B cell (primary cell): ENCODE results near the gene GPR162. TPM values are rescaled to one million over a fixed set of nuclear protein-coding genes. Genes with fewer than 3 reads are reported as not detected.
"Not testable (repeated sequence)": the region's sequence is repeated elsewhere in the genome, so short reads cannot be mapped to it uniquely, and the experiment has no call there.

Experiments
- ATAC-seq: fragments of 200-7000 bp; cut with Tn5 transposase; one replicate; pipeline ENCODE4 v1.10.0; 2021; ENCODE audit warnings: low read depth, mild to moderate bottlenecking, moderate number of reproducible peaks, moderate library complexity
- CTCF ChIA-PET: fragments of 350-600 bp; sonication (Branson Sonifier 250); formaldehyde crosslinking; loops from one replicate; lab custom pipeline; 2021; ENCODE audit warnings: antibody characterized with exemption, inconsistent platforms; lab: Charles Lee
- POLR2A ChIA-PET: fragments of 350-600 bp; sonication (Branson Sonifier 250); formaldehyde crosslinking; loops from one replicate; lab custom pipeline; 2021; ENCODE audit warnings: antibody characterized with exemption; lab: Charles Lee
- DNase-seq: peaks from one replicate; pipeline ENCODE4 v3.0.0; 2013
- H2AFZ ChIP-seq: 2 replicates; pipeline ENCODE4 v1.6.1; 2012; ENCODE audit warnings: mild to moderate bottlenecking, low read depth, low read length; ENCODE audit not compliant: insufficient read depth, poor library complexity, severe bottlenecking
- H3K27ac ChIP-seq, 2 donors: 1 replicate in 1 of 2; 2 replicates in 1 of 2; pipeline ENCODE4 v1.5.1; 2012 to 2013; ENCODE audit warnings: low read length in 2 of 2, mild to moderate bottlenecking in 2 of 2, moderate library complexity in 1 of 2
- H3K27me3 ChIP-seq, 4 experiments: fragments of 200-600 bp in 1 of 4; sonication (generic) in 1 of 4; replicated peaks in 1 of 4; 1 replicate in 2 of 4; 2 replicates in 2 of 4; pipeline versions ENCODE4 v1.6.1 to v1.7.0; 2013 to 2016; ENCODE audit warnings: low read length in 3 of 4, mild to moderate bottlenecking in 2 of 4, mixed read lengths in 1 of 4, moderate library complexity in 1 of 4; ENCODE audit not compliant: insufficient read depth in 4 of 4, control insufficient read depth in 3 of 4; ENCODE audit errors: control extremely low read depth in 1 of 4
- H3K36me3 ChIP-seq, 2 experiments: replicated peaks in 1 of 2; 1 replicate in 1 of 2; 2 replicates in 1 of 2; pipeline versions ENCODE4 v1.6.1 to v1.7.1; 2013; ENCODE audit warnings: low read length in 1 of 2; ENCODE audit not compliant: insufficient read depth in 2 of 2, control insufficient read depth in 1 of 2; ENCODE audit errors: control extremely low read depth in 1 of 2, extremely low read depth in 1 of 2
- H3K4me1 ChIP-seq, 2 donors: fragments of 200-600 bp in 1 of 2; sonication (generic) in 1 of 2; 1 replicate in 1 of 2; 2 replicates in 1 of 2; pipeline versions ENCODE4 v1.5.1 to v1.6.1; 2013 to 2017; ENCODE audit warnings: low read length in 2 of 2; ENCODE audit not compliant: control insufficient read depth in 2 of 2, insufficient read depth in 2 of 2
- H3K4me2 ChIP-seq: replicated peaks from 2 replicates; pipeline ENCODE3; 2012; ENCODE audit warnings: mild to moderate bottlenecking, low read depth, low read length; ENCODE audit not compliant: poor library complexity, severe bottlenecking
- H3K4me3 ChIP-seq, 5 experiments: fragments of 200-600 bp in 1 of 5; sonication (generic) in 1 of 5; 1 replicate in 3 of 5; 2 replicates in 2 of 5; pipeline versions ENCODE4 v1.5.1 to v1.7.0; 2011 to 2016; ENCODE audit warnings: low read length in 4 of 5, mild to moderate bottlenecking in 4 of 5, low read depth in 2 of 5, control low read depth in 1 of 5, moderate library complexity in 1 of 5; ENCODE audit not compliant: insufficient read depth in 1 of 5; ENCODE audit errors: control extremely low read depth in 1 of 5, extremely low read depth in 1 of 5
- H3K79me2 ChIP-seq: fragments of 200-600 bp; sonication (generic); one replicate; pipeline ENCODE4 v1.6.0; 2016; ENCODE audit warnings: low read length; ENCODE audit not compliant: control insufficient read depth, insufficient read depth
- H3K9ac ChIP-seq: fragments of 200-600 bp; sonication (generic); 2 replicates; pipeline ENCODE4 v1.6.1; 2017; ENCODE audit warnings: mild to moderate bottlenecking, low read length, moderate library complexity
- H3K9me3 ChIP-seq, 3 donors: one replicate each; pipeline versions ENCODE4 v1.6.1 to v1.7.1; 2013; ENCODE audit warnings: low read length in 2 of 3; ENCODE audit not compliant: control insufficient read depth in 2 of 3, insufficient read depth in 1 of 3; ENCODE audit errors: control extremely low read depth in 1 of 3
- H4K20me1 ChIP-seq: 2 replicates; pipeline ENCODE4 v1.6.0; 2012; ENCODE audit warnings: mild to moderate bottlenecking, low read length; ENCODE audit not compliant: insufficient read depth, control insufficient read depth, poor library complexity, severe bottlenecking
- H3K27ac Mint-ChIP-seq: one replicate; pipeline ENCODE4 v1.8.0; 2021; ENCODE audit warnings: mixed read lengths
- H3K27me3 Mint-ChIP-seq: one replicate; pipeline ENCODE4 v1.8.0; 2021; ENCODE audit warnings: mixed read lengths
- H3K4me1 Mint-ChIP-seq: one replicate; pipeline ENCODE4 v1.8.0; 2021; ENCODE audit warnings: mixed read lengths
- H3K4me3 Mint-ChIP-seq: one replicate; pipeline ENCODE4 v1.8.0; 2021; ENCODE audit warnings: mixed read lengths
- H3K9me3 Mint-ChIP-seq: one replicate; pipeline ENCODE4 v1.8.0; 2022; ENCODE audit warnings: mixed read lengths; ENCODE audit not compliant: insufficient read depth
- EZH2 ChIP-seq: IDR thresholded peaks from 2 replicates; pipeline ENCODE4 v1.6.1; 2012; ENCODE audit warnings: borderline replicate concordance, low read depth, mild to moderate bottlenecking, moderate library complexity, low read length; ENCODE audit not compliant: insufficient read depth, poor library complexity, severe bottlenecking
- WGBS: methylation state at CpG from one replicate; pipeline ENCODE4 v1.1.5; 2013; ENCODE audit warnings: missing lambda C conversion rate; ENCODE audit not compliant: insufficient coverage; 5-methylcytosine and 5-hydroxymethylcytosine counted together
- intact Hi-C: fragments of 100-400 bp; cut with micrococcal nuclease; formaldehyde crosslinking; loops from one replicate; pipeline ENCODE4 v1.10.0; 2022
- polyA plus RNA-seq: library from polyadenylated mRNA; depleted of rRNA; stranded (reverse); fragments of >200 nt; gene quantifications from 2 replicates; pipeline ENCODE4 v1.2.3, GENCODE V29; 2012
- total RNA-seq, 2 donors: library from RNA; stranded (reverse); fragments of 120-200 nt in 1 of 2; gene quantifications; 1 replicate in 1 of 2; 2 replicates in 1 of 2; pipeline versions ENCODE4 v1.2.3 to v1.2.4, GENCODE V29; 2013 to 2022
- TF ChIP-seq, protein P1 (sequence below): fragments of 200-600 bp; IDR thresholded peaks from one replicate; pipeline ENCODE4 v1.8.0; 2022; ENCODE audit warnings: antibody characterized with exemption, mild to moderate bottlenecking

Gene GPR162
- total and polyA plus RNA-seq, 2 donors (not counting 1 experiment from before 2014, with no cell fraction given): 0.54 TPM; not detected in 1

GRCh38 chr12:6873094-6874014 lies 51.7 kb downstream of the GPR162 start, which contains the start of gene SPSB2:
Gene SPSB2 (minus strand): TSS chr12:6873303. CDS start chr12:6872901, 402 bp downstream.
- 1% methylated on average over 65 of the region's 66 CpGs for WGBS
- Histone ChIP-seq H4K20me1 (peaks cover 40% of the 10 kb centered on the region), H3K79me2 (peaks cover 17% of the 10 kb centered on the region), H3K9me3 (no peaks in the 10 kb centered on the region), H3K4me1 (peaks cover 29 to 40% of the 10 kb centered on the region in 2 donors), H2AFZ (peak within 1 kb of the TSS; percentile 97), H3K27ac (peak within 1 kb of the TSS; percentile 45 to 61), H3K27me3 (no peaks in the 10 kb centered on the region), H3K36me3 (peaks cover 0 to 21% of the 10 kb centered on the region in 2 experiments), H3K4me2 (peak within 1 kb of the TSS; percentile 97), H3K4me3 (peak within 1 kb of the TSS; percentile 69 to 92 (median 88)), H3K9ac (peak within 1 kb of the TSS; percentile 91)
- CTCF ChIA-PET: interaction anchor here (0.6 to 11.8 kb wide), 42 partner anchors 8 to 271 kb away, joined by 3 to 136 read pairs (median 7); partner anchors contain the start of genes C12orf57, C1RL, CDCA3 and COPS7A
- POLR2A ChIA-PET: interaction anchor here (0.5 to 2.7 kb wide), 21 partner anchors 16 to 235 kb away, joined by 3 to 30 read pairs (median 6); partner anchors contain the start of genes C12orf57, CDCA3, COPS7A and LRRC23
- peak; percentile 89 for ATAC-seq
- Mint-ChIP-seq H3K27ac (peak within 1 kb of the TSS; percentile 93), H3K27me3 (no peaks in the 10 kb centered on the region), H3K4me3 (peak within 1 kb of the TSS; percentile 90), H3K4me1 (peaks cover 40% of the 10 kb centered on the region), H3K9me3 (no peaks in the 10 kb centered on the region)
- TF ChIP-seq, protein P1, sequence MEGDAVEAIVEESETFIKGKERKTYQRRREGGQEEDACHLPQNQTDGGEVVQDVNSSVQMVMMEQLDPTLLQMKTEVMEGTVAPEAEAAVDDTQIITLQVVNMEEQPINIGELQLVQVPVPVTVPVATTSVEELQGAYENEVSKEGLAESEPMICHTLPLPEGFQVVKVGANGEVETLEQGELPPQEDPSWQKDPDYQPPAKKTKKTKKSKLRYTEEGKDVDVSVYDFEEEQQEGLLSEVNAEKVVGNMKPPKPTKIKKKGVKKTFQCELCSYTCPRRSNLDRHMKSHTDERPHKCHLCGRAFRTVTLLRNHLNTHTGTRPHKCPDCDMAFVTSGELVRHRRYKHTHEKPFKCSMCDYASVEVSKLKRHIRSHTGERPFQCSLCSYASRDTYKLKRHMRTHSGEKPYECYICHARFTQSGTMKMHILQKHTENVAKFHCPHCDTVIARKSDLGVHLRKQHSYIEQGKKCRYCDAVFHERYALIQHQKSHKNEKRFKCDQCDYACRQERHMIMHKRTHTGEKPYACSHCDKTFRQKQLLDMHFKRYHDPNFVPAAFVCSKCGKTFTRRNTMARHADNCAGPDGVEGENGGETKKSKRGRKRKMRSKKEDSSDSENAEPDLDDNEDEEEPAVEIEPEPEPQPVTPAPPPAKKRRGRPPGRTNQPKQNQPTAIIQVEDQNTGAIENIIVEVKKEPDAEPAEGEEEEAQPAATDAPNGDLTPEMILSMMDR: no peak
- TF ChIP-seq EZH2: no peak
- intact Hi-C loops: loop anchor here (1.0 to 2.0 kb wide), 10 partner anchors 18 to 316 kb away; partner anchors contain the start of genes C1R, CLSTN3, COPS7A and EMG1
- DNase-seq: peak; percentile 98

GRCh38 chr12:6874015-6874368 lies 52.4 kb downstream of the GPR162 start:
- POLR2A ChIA-PET: interaction anchor here (0.6 to 2.7 kb wide), 6 partner anchors 16 to 222 kb away, joined by 3 to 30 read pairs (median 5); partner anchors contain the start of gene LRRC23
- Histone ChIP-seq H3K4me3 (peak overlapping the region; percentile 69 to 92 (median 88)), H3K79me2 (peaks cover 17% of the 10 kb centered on the region), H3K36me3 (peaks cover 0 to 21% of the 10 kb centered on the region in 2 experiments), H3K4me1 (peaks cover 23 to 33% of the 10 kb centered on the region in 2 donors), H2AFZ (peak overlapping the region; percentile 97), H4K20me1 (peaks cover 34% of the 10 kb centered on the region), H3K4me2 (peak overlapping the region; percentile 97), H3K9ac (peak overlapping the region; percentile 91), H3K27ac (peak overlapping the region in 1 of 2 donors; percentile 55)
- Mint-ChIP-seq H3K4me1 (peaks cover 33% of the 10 kb centered on the region), H3K27ac (peak overlapping the region; percentile 93), H3K4me3 (peak overlapping the region; percentile 90)
- H3K27me3 ChIP-seq, ATAC-seq, H3K9me3 ChIP-seq, intact Hi-C loops, H3K27me3 Mint-ChIP-seq, DNase-seq, H3K9me3 Mint-ChIP-seq: not testable (repeated sequence)
- 57% methylated on average over 6 of the region's 9 CpGs for WGBS
- CTCF ChIA-PET: interaction anchor here (0.6 to 11.8 kb wide), 12 partner anchors 13 to 238 kb away, joined by 3 to 136 read pairs (median 28); partner anchors contain the start of genes C12orf57, CDCA3, COPS7A and LRRC23
